Tibial nerve (tissue), 4 donors: ENCODE measurements around the gene SLC5A10.

Source experiments
- EP300 ChIP-seq, 2 donors: sonication (generic); formaldehyde crosslinking; IDR thresholded peaks; one replicate each; pipeline ENCODE4 v1.6.1; 2017; ENCODE audit warnings: antibody characterized with exemption in 2 of 2, mild to moderate bottlenecking in 1 of 2
- TF ChIP-seq, protein P1 (sequence below), 5 experiments: fragments of 200-600 bp in 3 of 5; fragments of 450-650 bp in 2 of 5; sonication (generic) in 3 of 5; IDR thresholded peaks; one replicate each; pipeline ENCODE4 v1.5.1; 2016 to 2019; ENCODE audit warnings: antibody characterized with exemption in 5 of 5, mild to moderate bottlenecking in 3 of 5, moderate library complexity in 2 of 5

DNA sequence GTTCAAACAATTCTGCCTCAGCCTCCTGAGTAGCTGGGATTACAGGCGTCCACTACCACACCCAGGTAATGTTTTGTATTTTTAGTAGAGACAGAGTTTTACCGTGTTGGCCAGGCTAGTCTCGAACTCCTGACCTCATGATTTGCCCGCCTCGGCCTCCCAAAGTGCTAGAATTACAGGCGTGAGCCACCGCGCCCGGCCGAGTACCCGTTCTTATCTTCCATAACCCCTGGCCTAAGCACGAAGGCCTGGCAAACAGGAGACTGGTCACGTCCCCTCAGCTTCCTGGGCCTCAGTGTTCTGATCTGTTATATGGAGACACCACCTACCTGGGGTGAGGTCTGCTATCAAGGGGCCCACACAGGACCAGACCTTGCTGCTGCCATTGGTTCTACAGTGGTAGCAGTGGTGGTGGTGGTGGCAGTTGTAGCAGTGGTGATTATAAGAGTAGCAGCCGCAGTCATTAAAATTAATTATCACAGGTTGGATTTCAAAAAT lies 1.3 kb downstream of the SLC5A10 start:
- TF ChIP-seq, protein P1, sequence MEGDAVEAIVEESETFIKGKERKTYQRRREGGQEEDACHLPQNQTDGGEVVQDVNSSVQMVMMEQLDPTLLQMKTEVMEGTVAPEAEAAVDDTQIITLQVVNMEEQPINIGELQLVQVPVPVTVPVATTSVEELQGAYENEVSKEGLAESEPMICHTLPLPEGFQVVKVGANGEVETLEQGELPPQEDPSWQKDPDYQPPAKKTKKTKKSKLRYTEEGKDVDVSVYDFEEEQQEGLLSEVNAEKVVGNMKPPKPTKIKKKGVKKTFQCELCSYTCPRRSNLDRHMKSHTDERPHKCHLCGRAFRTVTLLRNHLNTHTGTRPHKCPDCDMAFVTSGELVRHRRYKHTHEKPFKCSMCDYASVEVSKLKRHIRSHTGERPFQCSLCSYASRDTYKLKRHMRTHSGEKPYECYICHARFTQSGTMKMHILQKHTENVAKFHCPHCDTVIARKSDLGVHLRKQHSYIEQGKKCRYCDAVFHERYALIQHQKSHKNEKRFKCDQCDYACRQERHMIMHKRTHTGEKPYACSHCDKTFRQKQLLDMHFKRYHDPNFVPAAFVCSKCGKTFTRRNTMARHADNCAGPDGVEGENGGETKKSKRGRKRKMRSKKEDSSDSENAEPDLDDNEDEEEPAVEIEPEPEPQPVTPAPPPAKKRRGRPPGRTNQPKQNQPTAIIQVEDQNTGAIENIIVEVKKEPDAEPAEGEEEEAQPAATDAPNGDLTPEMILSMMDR (IDR thresholded peaks at IDR 0.05): no peak
- no peak for TF ChIP-seq EP300 (IDR thresholded peaks at IDR 0.05)
